Stimulated activated CD4-positive, alpha-beta T cell treated with anti-CD3 and anti-CD28 coated beads, Interleukin-1b, Interleukin-23, amount 100 ng/mL, for 4 hours (primary cell): ENCODE measurements around the gene FOXF1.

Source experiments
- DNase-seq, 2 donors: peaks; one replicate each; pipeline ENCODE4 v3.0.0-alpha.2; 2020; ENCODE audit warnings: low read depth in 2 of 2

The FOXF1 gene

DNA sequence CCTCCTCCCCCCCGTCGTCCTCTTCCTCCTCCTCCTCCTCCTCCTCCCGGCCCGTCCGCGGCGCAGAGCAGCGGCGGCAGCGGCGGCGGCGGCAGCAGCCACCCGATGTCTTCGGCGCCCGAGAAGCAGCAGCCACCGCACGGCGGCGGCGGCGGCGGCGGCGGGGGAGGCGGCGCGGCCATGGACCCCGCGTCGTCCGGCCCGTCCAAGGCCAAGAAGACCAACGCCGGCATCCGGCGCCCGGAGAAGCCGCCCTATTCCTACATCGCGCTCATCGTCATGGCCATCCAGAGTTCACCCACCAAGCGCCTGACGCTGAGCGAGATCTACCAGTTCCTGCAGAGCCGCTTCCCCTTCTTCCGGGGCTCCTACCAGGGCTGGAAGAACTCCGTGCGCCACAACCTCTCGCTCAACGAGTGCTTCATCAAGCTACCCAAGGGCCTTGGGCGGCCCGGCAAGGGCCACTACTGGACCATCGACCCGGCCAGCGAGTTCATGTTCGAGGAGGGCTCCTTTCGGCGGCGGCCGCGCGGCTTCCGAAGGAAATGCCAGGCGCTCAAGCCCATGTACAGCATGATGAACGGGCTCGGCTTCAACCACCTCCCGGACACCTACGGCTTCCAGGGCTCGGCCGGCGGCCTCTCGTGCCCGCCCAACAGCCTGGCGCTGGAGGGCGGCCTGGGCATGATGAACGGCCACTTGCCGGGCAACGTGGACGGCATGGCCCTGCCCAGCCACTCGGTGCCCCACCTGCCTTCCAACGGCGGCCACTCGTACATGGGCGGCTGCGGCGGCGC lies at the start of gene FOXF1:
Gene FOXF1 (plus strand): TSS at position 63 of the 797 bp plus-strand sequence. CDS start 43 bp downstream, at position 106.
- DNase-seq: no peak

DNA sequence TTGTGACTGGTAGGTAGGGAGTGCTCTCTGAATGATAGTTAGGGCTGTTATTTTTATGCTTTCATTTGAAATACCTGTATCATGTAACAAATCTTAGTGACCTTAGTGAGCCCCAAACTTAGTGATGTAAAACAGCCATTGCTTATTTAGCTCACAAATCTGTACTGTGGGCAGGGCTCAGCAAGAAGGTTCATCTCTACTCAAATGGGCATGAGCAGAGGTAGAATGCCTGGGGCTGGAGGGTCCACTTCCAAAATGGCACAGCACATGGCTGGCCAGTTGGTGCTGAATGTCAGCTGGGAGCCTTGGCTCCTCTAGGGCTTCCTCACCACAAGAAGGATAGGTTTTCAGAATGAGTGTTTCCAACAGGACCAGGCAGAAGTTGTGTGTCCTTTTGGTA lies 49.3 kb upstream of the FOXF1 start:
- DNase-seq: no peak

DNA sequence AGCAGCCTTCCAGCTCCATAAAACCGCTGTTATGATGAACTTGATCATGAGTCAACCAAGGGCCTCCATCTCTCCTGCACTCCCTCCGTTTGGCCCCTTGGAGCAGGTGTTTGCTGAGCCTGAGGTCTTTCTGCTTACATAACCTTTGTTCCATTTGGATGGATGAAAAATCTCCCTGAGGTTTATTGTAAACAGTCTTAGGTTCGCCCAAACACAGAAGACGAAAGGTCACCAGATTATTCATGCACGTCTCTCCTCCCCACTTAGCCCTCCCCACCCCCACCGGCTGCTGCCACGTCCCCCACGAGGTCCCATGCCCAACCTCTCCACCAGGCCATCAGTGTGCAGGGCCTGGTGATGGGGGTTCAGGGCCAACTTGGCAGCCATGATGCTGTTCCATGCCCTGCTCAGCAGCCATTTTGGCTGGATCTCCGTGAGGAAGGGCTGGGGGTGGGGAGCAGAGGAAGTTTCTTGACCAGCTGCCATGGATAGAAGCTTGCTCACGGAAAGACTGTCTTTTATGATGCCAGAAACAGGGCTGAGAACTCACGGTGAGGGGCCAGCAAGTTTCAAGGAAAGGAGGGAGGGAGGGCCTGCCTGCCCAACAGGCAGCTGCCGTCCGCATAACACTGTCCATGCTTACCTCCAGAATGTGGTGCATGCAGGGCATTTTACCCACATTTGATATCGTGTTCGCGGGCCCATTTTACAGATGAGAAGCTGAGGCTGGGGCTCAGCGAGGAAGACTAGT lies 47.8 kb upstream of the FOXF1 start:
- DNase-seq: no peak

DNA sequence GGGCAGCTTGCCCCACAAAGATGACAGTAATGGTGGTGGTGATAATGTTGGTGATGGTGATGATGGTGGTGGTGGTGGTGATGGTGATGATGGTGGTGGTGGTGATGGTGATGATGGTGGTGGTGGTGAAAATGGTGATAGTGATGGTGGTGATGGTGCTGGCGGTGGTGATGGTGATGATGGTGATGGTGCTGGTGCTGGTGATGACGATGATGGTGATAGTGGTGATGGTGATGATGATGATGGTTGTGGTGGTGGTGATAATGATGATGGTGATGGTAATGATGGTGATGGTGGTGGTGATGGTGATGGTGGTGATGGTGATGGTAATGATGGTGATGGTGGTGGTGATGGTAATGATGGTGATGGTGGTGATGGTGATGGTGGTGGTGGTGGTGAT lies 46.3 kb upstream of the FOXF1 start:
- DNase-seq: no peak

DNA sequence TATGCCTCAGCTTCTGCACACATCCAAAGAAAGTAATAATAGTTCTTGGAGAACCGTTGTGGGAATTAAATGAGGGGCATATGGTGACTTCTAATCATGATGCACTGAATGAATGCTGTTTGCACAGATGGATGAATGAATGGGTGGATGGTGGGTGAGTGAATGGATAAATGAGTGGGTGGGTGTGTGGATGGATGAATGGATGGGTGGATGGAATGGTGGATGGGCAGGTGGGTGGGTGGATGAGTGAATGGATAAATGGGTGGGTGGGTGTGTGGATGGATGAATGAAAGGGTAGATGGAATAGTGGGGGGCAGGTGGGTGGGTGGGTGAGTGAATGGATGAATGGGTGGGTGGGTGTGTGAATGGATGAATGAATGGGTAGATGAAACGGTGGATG lies 44.9 kb upstream of the FOXF1 start:
- DNase-seq: no peak

DNA sequence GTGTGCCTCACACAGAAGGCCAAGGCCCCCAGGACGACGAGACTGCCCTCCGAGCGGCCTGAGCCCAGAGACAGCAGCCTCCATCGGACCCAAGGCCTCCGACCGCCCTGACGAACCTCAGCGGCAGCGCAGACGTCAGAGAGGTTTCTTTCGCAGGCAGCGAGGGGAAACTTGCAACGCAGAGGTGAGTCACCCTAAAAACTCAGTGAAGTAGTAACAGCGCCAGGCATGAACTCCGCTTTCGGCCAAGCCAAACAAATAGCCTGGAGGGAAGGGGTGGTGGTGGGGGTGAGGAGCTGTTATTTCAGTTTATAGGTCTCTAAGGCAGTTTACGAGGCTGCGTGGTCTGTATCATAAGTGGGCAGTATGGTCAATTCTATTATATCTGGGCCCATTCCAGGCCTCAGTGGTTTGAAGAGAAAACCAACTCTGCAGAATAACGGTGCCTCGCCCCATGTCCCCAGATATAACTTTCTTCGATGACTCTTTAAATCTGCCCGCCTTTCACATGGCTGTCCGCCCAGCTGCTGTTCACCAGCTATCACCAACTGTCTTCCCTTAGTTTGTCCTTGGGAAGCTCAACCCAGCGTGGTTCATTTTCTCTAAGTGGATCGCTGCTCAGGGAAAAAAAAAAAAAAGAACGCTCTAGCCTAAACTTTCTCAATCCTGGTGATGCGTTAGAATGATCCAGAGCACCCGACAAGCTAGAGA lies 43.5 kb upstream of the FOXF1 start:
- DNase-seq: no peak

DNA sequence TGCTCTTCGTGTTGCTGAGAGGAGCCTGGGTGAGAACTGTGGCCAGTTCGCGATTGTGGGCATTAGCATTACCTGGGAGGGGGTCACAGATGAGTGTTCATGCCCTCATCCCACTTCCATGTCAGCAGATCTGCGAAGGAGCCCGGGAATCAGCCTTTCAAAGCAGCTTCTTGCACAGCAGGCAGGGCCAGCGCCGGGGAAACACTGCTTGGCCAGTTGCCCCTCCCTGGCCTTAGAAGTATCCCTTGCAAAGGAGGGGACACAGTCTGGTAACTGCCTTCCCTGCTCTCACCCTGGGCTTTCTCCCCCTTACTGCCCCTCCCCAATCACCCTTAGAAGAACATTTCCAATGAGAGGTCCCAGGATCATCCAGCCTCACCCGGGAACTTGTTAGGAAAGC lies 42.8 kb upstream of the FOXF1 start:
- no peak for DNase-seq

DNA sequence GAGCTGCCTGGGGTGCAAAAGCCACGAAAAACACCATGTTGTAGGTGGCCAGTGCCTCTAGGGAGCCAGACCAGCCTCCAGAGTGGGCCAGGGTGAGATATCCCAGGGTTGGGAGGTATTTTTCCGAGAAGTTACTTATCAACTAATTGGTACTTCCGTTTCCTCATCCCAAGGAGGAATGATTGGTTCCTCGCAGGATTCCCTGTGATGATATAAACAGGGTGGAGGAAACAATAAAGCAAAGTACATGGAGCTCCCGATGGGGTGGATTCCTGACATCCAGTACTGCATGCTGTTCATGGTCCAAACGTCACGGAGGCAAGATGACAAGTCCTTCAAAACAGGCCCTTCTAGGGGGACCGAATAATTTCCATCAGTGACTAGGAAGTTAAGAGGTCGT lies 39.4 kb upstream of the FOXF1 start:
- no peak for DNase-seq

DNA sequence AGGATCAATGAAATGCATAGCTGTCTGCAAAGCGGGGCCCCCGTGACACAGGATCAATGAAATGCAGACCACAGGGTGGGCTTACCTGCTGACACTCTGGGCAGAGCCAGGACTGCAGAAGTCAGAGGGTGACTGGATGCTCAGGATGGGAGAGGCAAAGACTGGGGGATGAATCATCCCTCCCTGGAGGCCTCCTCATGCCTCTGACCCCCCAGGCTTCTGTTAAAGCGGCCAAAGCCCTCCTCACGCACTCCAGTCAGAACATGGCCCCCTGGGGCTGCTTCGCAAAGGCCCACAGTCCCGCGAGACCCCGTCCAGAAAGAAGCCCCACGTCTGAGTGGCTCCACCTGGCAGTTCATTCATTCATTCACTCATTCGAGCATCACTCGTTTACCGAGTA lies 38.4 kb upstream of the FOXF1 start:
- no peak for DNase-seq

DNA sequence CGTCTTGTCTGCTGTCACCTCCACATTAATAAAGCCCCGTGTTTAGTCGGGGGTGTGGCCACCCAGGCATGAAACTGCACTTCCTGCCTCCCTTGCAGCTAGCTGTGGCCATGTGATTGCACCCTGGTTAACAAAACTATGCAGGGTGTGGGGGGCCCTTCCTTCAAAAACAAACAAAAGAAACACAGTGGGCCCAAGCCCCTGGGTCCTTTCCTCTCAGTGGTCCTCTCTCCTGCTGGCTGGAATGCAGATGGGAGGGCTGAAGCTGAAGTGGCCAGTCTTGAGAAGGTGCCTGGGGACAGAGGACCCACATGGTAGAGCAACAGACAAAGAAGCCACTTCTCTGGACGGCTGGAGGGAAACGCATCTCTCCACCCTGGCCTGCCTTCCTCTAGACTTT lies 38.0 kb upstream of the FOXF1 start:
- no peak for DNase-seq

DNA sequence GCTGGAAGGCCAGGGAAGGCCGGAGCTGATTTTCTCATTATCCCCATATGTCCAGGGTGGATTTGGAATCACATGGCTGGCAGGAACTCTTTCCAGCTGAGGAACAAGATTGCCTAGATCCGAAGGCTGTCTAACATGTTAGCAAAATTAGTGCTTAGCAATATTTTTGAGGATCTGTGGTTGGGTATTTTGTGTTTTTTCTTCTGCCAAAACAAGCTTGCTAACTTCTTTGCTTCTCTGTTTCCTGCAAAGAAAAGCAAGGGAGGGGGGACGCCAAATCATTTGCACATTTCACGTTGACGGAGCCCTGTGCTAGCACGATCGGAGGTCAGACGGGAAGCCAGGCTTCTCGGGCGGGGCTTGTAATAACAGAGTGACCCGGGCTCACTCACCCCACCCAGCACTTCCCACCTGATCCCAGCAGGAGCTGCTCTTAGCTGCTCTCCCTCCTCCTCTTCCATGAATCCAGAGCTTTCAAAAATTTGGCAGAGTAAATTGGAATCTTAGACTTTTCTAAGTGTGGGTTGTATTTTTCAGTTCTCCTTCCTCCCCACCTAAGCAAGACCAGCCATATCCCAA lies 33.3 kb upstream of the FOXF1 start:
- DNase-seq: no peak

DNA sequence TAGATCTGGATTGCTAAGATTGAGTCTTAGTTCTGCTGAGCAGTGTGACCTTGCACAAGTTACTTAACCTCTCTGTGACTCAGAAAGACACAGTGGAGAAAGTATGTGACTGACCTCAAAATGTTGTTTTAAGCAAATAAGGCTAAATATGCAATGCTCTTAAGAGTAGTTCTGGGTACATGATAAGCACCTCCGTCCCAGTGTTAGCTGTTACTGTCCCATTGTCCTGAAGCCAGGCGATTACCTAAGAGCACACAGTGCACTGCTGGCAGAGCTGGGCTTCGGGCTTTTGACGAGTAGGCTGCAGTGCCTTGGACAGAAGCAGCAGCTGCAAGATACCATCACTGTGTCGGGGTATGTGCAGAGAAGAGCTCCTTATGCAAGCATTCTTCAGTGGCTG lies 32.7 kb upstream of the FOXF1 start:
- no peak for DNase-seq

DNA sequence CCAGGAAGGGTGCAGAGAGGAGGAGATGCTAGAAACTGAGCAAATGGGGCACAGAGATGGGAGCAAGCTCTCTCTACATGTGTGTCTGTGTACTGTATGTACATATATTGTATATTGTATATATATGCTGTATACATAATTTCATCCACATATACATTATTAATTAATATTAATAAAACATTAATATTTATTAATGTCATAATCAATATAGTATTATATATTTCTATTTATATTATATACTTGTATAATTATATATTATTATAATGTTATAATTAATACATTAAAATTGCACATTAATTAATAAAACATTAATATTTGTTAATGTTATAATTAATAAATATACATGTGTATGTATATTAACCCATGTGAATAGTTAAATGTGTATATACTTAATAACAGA lies 31.5 kb upstream of the FOXF1 start:
- no peak for DNase-seq

DNA sequence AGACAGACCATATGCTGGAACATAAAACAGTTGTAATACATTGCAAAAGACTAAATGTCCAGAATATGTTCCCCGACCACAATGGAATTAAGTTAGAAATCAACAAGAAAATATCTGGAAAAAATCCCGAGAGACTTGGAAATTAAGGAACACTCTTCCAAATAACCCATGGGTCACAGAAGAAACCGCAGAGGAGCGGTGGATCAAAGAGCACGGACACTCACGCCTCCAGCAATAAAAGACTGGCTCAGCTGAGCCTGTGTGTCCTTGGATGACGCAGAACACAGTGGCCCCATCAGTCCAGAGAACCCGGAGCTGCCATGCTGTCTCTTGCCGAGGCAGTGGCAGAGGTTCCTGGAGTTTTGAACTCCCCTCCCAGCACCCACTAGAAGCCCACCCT lies 30.9 kb upstream of the FOXF1 start:
- no peak for DNase-seq

DNA sequence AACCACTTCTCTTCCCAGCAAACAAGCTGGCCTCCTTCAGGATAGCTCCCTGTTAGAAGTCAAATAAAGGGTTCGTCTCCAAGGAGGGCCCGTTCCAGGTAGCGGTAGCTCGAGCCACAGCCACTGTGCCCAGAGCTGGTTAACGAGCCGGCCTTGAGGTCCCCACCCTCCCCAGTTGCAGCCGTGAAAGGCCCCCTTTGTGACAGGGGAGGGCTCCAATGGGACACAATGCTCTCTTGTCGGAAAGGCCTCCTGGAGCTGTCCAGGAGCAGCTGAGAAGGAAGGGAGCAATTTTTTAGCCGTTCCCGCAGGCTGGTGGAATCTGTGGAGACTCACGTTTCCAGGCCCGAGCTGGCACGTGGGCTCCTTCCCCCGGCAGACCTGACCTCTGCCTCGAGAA lies 29.9 kb upstream of the FOXF1 start:
- DNase-seq: no peak

DNA sequence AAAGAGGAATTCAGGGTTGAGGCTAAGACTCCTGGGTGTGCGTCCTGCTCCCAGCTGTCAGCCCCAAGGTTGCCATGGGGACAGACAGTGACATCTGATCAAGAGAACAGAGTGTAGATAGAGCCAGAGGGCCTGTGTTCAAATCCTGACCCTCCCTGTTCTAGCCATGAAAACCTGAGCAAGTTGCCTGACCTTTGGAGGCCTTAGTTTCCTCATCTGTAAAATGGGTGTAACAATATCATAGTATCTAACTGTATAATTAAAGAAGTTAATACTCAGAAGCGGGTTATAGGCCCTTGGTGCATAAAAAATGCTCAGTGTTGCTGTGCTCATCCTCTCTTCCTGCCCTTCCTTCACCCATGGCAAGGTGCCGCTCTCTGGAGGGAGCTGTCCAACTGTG lies 28.7 kb upstream of the FOXF1 start:
- no peak for DNase-seq

DNA sequence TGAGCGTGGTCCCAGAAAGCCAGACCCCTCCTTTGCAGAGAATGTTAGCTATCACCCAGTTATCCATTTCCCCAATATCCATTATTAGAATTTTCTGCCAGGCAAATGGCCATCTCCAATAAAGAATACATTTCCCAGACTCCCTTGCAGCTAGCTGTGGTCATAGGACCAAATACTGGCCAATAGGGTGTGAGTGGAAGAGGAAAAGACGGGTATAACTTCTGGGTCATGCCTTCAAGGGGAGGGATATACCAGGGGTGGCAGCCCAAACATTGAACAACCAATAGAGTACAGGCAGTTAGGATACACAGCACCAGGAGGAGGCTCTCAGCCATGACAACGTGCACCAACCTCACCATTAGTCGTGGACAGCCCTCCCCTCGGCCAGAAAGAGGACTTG lies 26.1 kb upstream of the FOXF1 start:
- no peak for DNase-seq

DNA sequence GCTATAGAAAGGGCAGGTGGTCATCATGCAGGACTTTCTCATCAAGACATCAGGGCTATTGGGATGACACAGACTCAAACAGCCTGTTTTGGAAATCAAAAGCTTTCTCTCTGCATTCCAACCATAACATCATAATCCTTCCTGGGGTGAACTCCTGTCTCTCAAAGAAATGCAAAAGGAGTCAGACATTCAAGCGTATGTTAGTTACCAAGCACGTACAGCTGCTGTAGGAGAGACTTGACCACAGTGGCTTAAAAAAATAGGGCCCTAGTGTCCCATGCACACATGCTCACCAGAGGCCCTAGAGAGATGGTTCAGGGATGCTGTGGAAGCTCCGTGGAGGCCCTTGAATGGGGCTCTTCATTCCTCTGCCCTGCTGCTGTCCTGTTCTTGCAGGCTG lies 24.6 kb upstream of the FOXF1 start:
- no peak for DNase-seq

DNA sequence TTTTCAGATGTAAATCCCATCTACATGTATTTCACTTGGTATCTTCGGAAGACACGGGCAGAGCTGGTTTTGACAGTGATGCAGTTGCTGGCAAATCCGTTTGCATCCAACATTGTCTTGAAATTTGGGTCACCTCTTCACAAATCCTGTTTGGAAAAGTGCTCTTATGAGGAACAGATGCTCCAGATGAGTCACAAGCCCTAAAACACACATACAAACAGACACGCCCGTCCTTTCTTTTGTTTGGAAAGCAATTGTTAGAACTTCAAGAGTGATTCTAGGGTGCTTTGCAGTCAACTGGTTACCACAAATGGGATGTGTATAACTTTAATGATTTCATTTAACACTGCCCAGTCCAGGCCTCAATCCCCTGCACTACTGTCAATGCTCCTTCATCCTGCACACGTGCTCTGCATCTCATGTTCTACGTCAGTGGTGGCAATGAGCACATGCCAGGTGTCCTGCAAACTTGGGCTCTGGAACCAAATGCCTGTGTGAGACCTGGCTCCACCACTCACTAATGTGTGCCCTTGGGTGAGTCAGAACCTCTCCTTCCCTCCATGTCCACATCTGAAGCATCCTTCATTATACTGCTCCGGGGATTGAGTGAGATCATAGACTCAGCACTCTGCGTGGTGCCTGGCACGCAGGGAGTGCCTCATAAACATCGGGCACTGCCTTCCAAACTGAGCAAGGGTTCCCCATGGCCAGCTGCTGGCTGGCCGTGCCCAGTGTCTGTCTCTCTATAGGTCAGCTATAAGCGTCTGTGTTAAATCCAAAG lies 19.3 kb upstream of the FOXF1 start:
- DNase-seq: no peak

DNA sequence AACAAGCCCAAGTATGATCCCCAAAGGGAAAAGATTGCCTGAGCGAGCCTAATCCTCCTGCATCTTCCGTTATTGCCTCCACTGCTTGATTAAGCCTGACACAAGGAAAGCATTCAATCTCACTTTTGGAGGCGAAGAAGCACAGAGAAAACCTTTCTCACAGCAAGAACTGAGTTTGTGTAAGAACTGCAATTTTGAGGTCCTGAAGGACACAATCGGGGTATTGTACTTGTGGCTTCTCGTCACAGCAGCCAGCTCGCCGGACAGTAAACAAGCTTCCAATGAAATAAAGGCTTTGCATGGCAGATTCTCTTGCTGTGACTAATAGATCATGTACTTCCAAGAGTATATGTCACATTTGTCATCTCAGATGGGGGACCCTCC lies 18.7 kb upstream of the FOXF1 start:
- DNase-seq: no peak

DNA sequence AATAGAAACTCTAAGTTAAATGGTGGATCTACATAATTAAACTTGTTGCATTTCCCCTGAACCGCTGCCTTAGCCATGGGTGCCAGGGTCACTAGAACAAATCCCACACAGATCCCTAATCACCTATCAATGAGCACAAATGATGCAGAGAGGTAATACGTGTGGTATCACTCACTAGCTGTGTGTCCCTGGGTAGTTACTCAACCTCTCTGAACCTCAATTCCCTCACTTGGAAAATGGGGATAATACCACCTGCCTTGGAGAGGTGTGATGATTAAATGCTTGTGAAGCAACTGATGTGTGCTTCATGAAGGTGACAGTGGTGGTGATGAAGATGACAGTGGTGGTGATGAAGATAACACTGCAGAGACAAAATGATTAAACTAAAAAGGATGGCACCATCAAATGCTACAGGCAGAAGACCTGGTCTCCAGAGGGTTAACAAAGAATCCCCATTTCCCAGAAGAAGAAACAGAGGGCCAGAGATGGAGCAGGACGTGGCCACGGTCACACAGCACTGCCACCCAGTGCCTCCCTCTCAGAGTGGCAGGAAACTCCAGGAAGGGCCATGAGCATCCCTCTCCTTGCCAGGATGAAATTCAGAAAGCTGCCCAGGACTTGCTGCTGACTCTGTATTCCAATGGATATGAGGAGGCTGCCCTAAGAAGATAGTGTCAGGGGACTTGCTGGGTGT lies 17.9 kb upstream of the FOXF1 start:
- no peak for DNase-seq
